Hepatocyte (in vitro differentiated cells): ENCODE data around the gene TOP3A. TPM values are rescaled to one million over a fixed set of nuclear protein-coding genes. Genes with fewer than 3 reads are reported as not detected.

Experiments
- DNase-seq: peaks from one replicate; pipeline ENCODE4 v3.0.0-alpha.2; 2016; ENCODE audit warnings: low spot score
- H2AFZ ChIP-seq: fragments of 200-600 bp; sonication (generic); 2 replicates; pipeline ENCODE4 v1.6.0; 2016; ENCODE audit warnings: antibody characterized with exemption, mild to moderate bottlenecking
- H3K27ac ChIP-seq: fragments of 200-600 bp; sonication (generic); 2 replicates; pipeline ENCODE4 v1.5.1; 2016; ENCODE audit warnings: mild to moderate bottlenecking
- H3K27me3 ChIP-seq: fragments of 200-600 bp; sonication (generic); 2 replicates; pipeline ENCODE4 v1.6.1; 2016
- H3K36me3 ChIP-seq: fragments of 200-600 bp; sonication (generic); replicated peaks from 2 replicates; pipeline ENCODE4 v1.5.1; 2016; ENCODE audit warnings: low read depth; ENCODE audit not compliant: insufficient read depth
- H3K4me1 ChIP-seq: fragments of 200-600 bp; sonication (generic); 2 replicates; pipeline ENCODE4 v1.5.1; 2016; ENCODE audit warnings: mild to moderate bottlenecking, moderate library complexity; ENCODE audit not compliant: insufficient read depth
- H3K4me2 ChIP-seq: fragments of 200-600 bp; sonication (generic); 2 replicates; pipeline ENCODE4 v1.6.0; 2016
- H3K4me3 ChIP-seq: fragments of 200-600 bp; sonication (generic); 2 replicates; pipeline ENCODE4 v1.5.1; 2016; ENCODE audit warnings: mild to moderate bottlenecking
- H3K79me2 ChIP-seq: fragments of 200-600 bp; sonication (generic); 2 replicates; pipeline ENCODE4 v1.6.0; 2017; ENCODE audit warnings: mild to moderate bottlenecking
- H3K9me2 ChIP-seq: fragments of 200-600 bp; sonication (generic); replicated peaks from 2 replicates; pipeline ENCODE4 v1.6.0; 2017; ENCODE audit warnings: mild to moderate bottlenecking; ENCODE audit not compliant: insufficient read depth
- H3K9me3 ChIP-seq: fragments of 200-600 bp; sonication (generic); 2 replicates; pipeline ENCODE4 v1.5.1; 2016; ENCODE audit warnings: low read depth, mild to moderate bottlenecking
- H4K20me1 ChIP-seq: fragments of 200-600 bp; sonication (generic); 2 replicates; pipeline ENCODE4 v1.6.0; 2016; ENCODE audit warnings: mild to moderate bottlenecking; ENCODE audit not compliant: insufficient read depth, poor library complexity, severe bottlenecking
- CTCF ChIP-seq: fragments of 200-600 bp; sonication (generic); IDR thresholded peaks from 2 replicates; pipeline ENCODE4 v1.5.1; 2016; ENCODE audit warnings: antibody characterized with exemption, mild to moderate bottlenecking; ENCODE audit not compliant: poor library complexity
- EZH2 ChIP-seq: fragments of 200-600 bp; sonication (generic); IDR thresholded peaks from 2 replicates; pipeline ENCODE4 v1.6.1; 2016; ENCODE audit warnings: antibody characterized with exemption, mild to moderate bottlenecking, borderline replicate concordance
- EZH2phosphoT487 ChIP-seq: fragments of 200-600 bp; sonication (generic); IDR thresholded peaks from one replicate; pipeline ENCODE4 v1.6.1; 2018; ENCODE audit warnings: antibody characterized with exemption, mild to moderate bottlenecking, low read depth, moderate library complexity; ENCODE audit not compliant: unreplicated experiment, severe bottlenecking
- WGBS: methylation state at CpG from one replicate; pipeline ENCODE4 v1.1.6; 2016; ENCODE audit warnings: low lambda C conversion rate; ENCODE audit errors: missing lambda C conversion rate; 5-methylcytosine and 5-hydroxymethylcytosine counted together
- polyA plus RNA-seq: library from polyadenylated mRNA; unstranded; fragments of >200 nt; fragmentation: Nextera tagmentation; extraction: Ambion mirVana; gene quantifications from 2 replicates; pipeline ENCODE4 v1.2.1, GENCODE V29; 2016
- total RNA-seq: library from RNA; depleted of rRNA; stranded (reverse); fragments of >200 nt; gene quantifications from 2 replicates; pipeline ENCODE4 v1.2.3, GENCODE V29; 2014

Gene TOP3A
- total and polyA plus RNA-seq, 2 experiments from 2014 or later = 15.5 to 24.3 TPM

GRCh38 chr17:18315961-18316360 is 1.2 kb upstream of the TOP3A start:
- peaks cover 17% of the 10 kb centered on the region for H4K20me1 ChIP-seq
- peak overlapping the region; percentile 83 for H3K4me2 ChIP-seq
- peak overlapping the region; percentile 92 for H3K27ac ChIP-seq
- H3K4me1 ChIP-seq = peaks cover 61% of the 10 kb centered on the region
- DNase-seq = no peak
- peak overlapping the region; percentile 38 for H3K4me3 ChIP-seq
- H3K79me2 ChIP-seq = peaks cover 87% of the 10 kb centered on the region
- TF ChIP-seq CTCF (no peak), EZH2 (no peak), EZH2phosphoT487 (no peak)
- H3K9me2 ChIP-seq = no peaks in the 10 kb centered on the region
- 82% methylated on average over 11 of the region's 11 CpGs for whole genome bisulfite sequencing
- H3K36me3 ChIP-seq = no peaks in the 10 kb centered on the region
- no peaks in the 10 kb centered on the region for H3K9me3 ChIP-seq
- peak overlapping the region; percentile 40 for H2AFZ ChIP-seq
- H3K27me3 ChIP-seq = no peaks in the 10 kb centered on the region

GRCh38 chr17:18315562-18315922 is 748 bp upstream of the TOP3A start:
- Histone ChIP-seq H4K20me1 (peaks cover 14% of the 10 kb centered on the region), H3K9me3 (no peaks in the 10 kb centered on the region), H3K36me3 (no peaks in the 10 kb centered on the region), H3K27me3 (no peaks in the 10 kb centered on the region), H3K27ac (peak overlapping the region; percentile 92), H2AFZ (peak overlapping the region; percentile 40), H3K4me1 (peaks cover 61% of the 10 kb centered on the region), H3K4me2 (peak overlapping the region; percentile 83), H3K4me3 (peak overlapping the region; percentile 38), H3K79me2 (peaks cover 86% of the 10 kb centered on the region), H3K9me2 (no peaks in the 10 kb centered on the region)
- no peak for TF ChIP-seq EZH2
- TF ChIP-seq CTCF = no peak
- no peak for TF ChIP-seq EZH2phosphoT487
- WGBS = 17% methylated on average over 18 of the region's 18 CpGs
- no peak for DNase-seq

- DNase-seq = no peak
- peaks cover 50% of the 10 kb centered on the region for H3K4me1 ChIP-seq
- peak; percentile 1 for TF ChIP-seq CTCF
- TF ChIP-seq EZH2phosphoT487 = no peak
These were observed 599 bp downstream of the TOP3A start for GRCh38 chr17:18314059-18314730.

More at GRCh38 chr17:18314059-18314730, 599 bp downstream of the TOP3A start:
- no peaks in the 10 kb centered on the region for H3K27me3 ChIP-seq
- H3K27ac ChIP-seq = peak overlapping the region; percentile 92
- peak overlapping the region; percentile 35 for H3K4me3 ChIP-seq
- peaks cover 81% of the 10 kb centered on the region for H3K79me2 ChIP-seq
- 1% methylated on average over 39 of the region's 39 CpGs for WGBS
- no peaks in the 10 kb centered on the region for H3K9me2 ChIP-seq
- H3K9me3 ChIP-seq = no peaks in the 10 kb centered on the region
- peak overlapping the region; percentile 93 for H3K4me2 ChIP-seq
- H3K36me3 ChIP-seq = no peaks in the 10 kb centered on the region
- H2AFZ ChIP-seq = peak overlapping the region; percentile 72
- peaks cover 2% of the 10 kb centered on the region for H4K20me1 ChIP-seq
